HEK293T (cell line): ENCODE data around the gene ZNRD2.

Experiments
- CTCF ChIA-PET: fragments of 350-600 bp; formaldehyde crosslinking; extraction: SDS; loops from one replicate; lab custom pipeline; 2021; ENCODE audit warnings: antibody characterized with exemption, inconsistent platforms; lab: Yijun Ruan, JAX
- POLR2A ChIA-PET: fragments of 350-600 bp; formaldehyde crosslinking; extraction: SDS; loops from one replicate; lab custom pipeline; 2020; ENCODE audit warnings: antibody characterized with exemption, inconsistent platforms; lab: Yijun Ruan, JAX
- DNase-seq: peaks from one replicate; pipeline ENCODE4 v3.0.0; 2012; ENCODE audit warnings: mixed read lengths; ENCODE audit errors: extremely low spot score
- ARNT ChIP-seq: fragments of 450-650 bp; IDR thresholded peaks from 2 replicates; pipeline ENCODE4 v1.6.1; 2017; ENCODE audit warnings: mild to moderate bottlenecking
- BHLHE40 ChIP-seq: fragments of 450-650 bp; IDR thresholded peaks from 2 replicates; pipeline ENCODE4 v1.6.1; 2016; ENCODE audit warnings: mild to moderate bottlenecking, moderate library complexity, borderline replicate concordance
- CTBP1 ChIP-seq: fragments of 450-650 bp; IDR thresholded peaks from 2 replicates; pipeline ENCODE4 v1.6.1; 2016; ENCODE audit warnings: borderline replicate concordance
- ELF4 ChIP-seq: fragments of 450-650 bp; IDR thresholded peaks from 2 replicates; pipeline ENCODE4 v1.6.1; 2017; ENCODE audit warnings: antibody characterized with exemption
- FOXA1 ChIP-seq: fragments of 450-650 bp; IDR thresholded peaks from 2 replicates; pipeline ENCODE4 v1.6.1; 2016; ENCODE audit warnings: mild to moderate bottlenecking
- FOXK2 ChIP-seq: fragments of 450-650 bp; IDR thresholded peaks from 2 replicates; pipeline ENCODE4 v1.6.1; 2016; ENCODE audit warnings: mild to moderate bottlenecking
- FOXM1 ChIP-seq: fragments of 450-650 bp; IDR thresholded peaks from 2 replicates; pipeline ENCODE4 v1.6.1; 2017; ENCODE audit warnings: mild to moderate bottlenecking, borderline replicate concordance
- HDGF ChIP-seq: fragments of 450-650 bp; IDR thresholded peaks from 2 replicates; pipeline ENCODE4 v1.6.1; 2017; ENCODE audit warnings: antibody characterized with exemption, borderline replicate concordance
- L3MBTL2 ChIP-seq: fragments of 450-650 bp; conservative IDR thresholded peaks from 2 replicates; pipeline ENCODE4 v1.6.1; 2016; ENCODE audit warnings: mild to moderate bottlenecking
- LEF1 ChIP-seq: fragments of 450-650 bp; IDR thresholded peaks from 2 replicates; pipeline ENCODE4 v1.6.1; 2017; ENCODE audit warnings: mild to moderate bottlenecking, borderline replicate concordance
- NFRKB ChIP-seq: fragments of 450-650 bp; IDR thresholded peaks from 2 replicates; pipeline ENCODE4 v1.6.1; 2016; ENCODE audit warnings: mild to moderate bottlenecking, moderate library complexity
- SP1 ChIP-seq: fragments of 450-650 bp; IDR thresholded peaks from 2 replicates; pipeline ENCODE4 v1.6.1; 2017
- SUZ12 ChIP-seq: fragments of 450-650 bp; IDR thresholded peaks from 2 replicates; pipeline ENCODE4 v1.6.1; 2016; ENCODE audit warnings: mild to moderate bottlenecking
- TARDBP ChIP-seq: fragments of 450-650 bp; IDR thresholded peaks from 2 replicates; pipeline ENCODE4 v1.6.1; 2016
- ZNF384 ChIP-seq: fragments of 450-650 bp; IDR thresholded peaks from 2 replicates; pipeline ENCODE4 v1.6.1; 2016
- TF ChIP-seq, protein P1 (sequence below): fragments of 450-650 bp; IDR thresholded peaks from 2 replicates; pipeline ENCODE4 v1.6.1; 2016

The ZNRD2 gene

DNA sequence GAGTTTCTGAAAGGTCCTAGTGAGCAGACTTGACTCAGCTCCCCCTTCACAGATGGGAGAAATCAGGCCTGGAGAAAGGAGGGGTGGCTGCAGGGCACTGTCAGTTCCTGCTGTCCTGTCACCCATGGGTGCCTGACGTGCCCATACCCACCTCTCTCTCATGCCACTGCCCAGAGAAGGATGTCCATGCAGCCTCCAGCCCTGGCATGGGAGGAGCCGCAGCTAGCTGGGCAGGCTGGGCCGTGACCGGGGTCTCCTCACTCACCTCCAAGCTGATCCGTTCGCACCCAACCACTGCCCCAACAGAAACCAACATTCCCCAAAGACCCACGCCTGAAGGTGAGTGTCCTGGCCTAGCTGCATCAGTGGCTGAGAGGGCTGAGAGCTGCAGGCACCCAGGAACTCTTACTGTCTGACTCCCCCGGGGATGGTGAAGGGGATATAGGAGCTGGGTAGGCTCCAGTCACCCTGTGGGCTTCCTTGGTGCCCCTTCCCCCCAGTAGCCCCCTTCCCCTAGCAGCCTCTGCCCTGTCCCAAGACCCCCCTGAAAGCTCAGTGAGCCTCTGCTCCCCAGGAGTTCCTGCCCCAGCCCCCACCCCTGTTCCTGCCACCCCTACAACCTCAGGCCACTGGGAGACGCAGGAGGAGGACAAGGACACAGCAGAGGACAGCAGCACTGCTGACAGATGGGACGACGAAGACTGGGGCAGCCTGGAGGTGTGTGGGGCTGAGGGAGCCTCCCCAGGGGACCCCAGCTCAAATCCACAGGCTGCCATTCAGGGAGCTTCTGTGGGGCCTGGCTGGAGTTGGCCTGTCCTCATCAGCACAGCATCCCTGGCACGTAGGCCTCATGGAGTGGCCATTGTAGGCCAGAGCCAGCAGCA lies 33.6 kb upstream of the ZNRD2 start:
- no peak for DNase-seq
- POLR2A ChIA-PET: interaction anchor here (0.7 to 1.9 kb wide), 6 partner anchors 10 to 120 kb away, joined by 3 to 5 read pairs (median 4); partner anchors contain the start of gene SCYL1
- CTCF ChIA-PET: interaction anchor here (1.3 to 1.4 kb wide), 3 partner anchors 15 to 121 kb away, joined by 3 to 5 read pairs (median 4); partner anchors contain the start of gene ZNRD2
- no peak for TF ChIP-seq LEF1
- TF ChIP-seq, protein P1, sequence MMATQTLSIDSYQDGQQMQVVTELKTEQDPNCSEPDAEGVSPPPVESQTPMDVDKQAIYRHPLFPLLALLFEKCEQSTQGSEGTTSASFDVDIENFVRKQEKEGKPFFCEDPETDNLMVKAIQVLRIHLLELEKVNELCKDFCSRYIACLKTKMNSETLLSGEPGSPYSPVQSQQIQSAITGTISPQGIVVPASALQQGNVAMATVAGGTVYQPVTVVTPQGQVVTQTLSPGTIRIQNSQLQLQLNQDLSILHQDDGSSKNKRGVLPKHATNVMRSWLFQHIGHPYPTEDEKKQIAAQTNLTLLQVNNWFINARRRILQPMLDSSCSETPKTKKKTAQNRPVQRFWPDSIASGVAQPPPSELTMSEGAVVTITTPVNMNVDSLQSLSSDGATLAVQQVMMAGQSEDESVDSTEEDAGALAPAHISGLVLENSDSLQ: no peak
- TF ChIP-seq BHLHE40: no peak

DNA sequence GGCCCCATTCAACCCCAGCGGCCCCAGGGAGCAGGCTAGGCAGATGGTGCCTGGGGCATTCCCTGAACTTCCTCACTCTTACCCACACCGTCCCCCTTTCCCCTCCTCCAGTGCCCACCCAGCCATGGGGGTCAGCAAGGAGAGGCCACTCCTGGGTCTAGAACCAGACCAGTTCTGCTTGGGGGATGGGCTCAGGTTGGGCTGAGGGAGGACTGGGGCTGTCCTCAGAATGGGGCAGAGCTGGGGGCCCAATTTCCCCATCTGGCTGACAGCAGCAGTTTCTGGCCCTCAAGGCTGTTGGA lies 33.0 kb upstream of the ZNRD2 start:
- CTCF ChIA-PET: interaction anchor here (1.3 to 5.0 kb wide), 3 partner anchors 14 to 122 kb away, joined by 3 to 40 read pairs (median 5); partner anchors contain the start of gene KCNK7
- TF ChIP-seq FOXK2 (no peak), SUZ12 (no peak), ZNF384 (no peak), NFRKB (no peak), FOXM1 (no peak), CTBP1 (no peak)
- TF ChIP-seq, protein P1: no peak
- POLR2A ChIA-PET: interaction anchor here (0.7 to 1.9 kb wide), 4 partner anchors 10 to 40 kb away, joined by 3 to 5 read pairs (median 4); no protein-coding TSS in a partner anchor
- no peak for DNase-seq

DNA sequence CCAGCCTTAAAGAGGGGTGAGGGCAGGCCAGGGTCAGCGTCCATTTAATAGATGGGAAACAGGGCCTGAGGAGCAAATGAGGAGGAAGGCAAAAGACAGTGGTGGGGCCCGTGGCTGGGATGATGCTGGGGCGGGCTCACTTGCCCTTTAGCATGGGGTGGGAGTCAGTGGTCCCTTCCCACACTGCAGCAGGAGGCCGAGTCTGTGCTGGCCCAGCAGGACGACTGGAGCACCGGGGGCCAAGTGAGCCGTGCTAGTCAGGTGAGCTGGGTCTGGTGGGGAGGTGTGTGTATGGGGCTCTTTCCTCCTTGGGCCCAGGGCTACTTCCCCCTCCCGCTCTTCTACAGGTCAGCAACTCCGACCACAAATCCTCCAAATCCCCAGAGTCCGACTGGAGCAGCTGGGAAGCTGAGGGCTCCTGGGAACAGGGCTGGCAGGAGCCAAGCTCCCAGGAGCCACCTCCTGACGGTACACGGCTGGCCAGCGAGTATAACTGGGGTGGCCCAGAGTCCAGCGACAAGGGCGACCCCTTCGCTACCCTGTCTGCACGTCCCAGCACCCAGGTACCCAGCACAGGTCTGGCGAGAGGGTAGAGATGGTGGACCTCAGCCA lies 32.6 kb upstream of the ZNRD2 start:
- no peak for DNase-seq
- no peak for TF ChIP-seq NFRKB
- TF ChIP-seq SUZ12: no peak
- TF ChIP-seq FOXM1: no peak
- no peak for TF ChIP-seq HDGF
- no peak for TF ChIP-seq ZNF384
- no peak for TF ChIP-seq SP1
- no peak for TF ChIP-seq ARNT
- TF ChIP-seq TARDBP: no peak
- no peak for TF ChIP-seq BHLHE40
- no peak for TF ChIP-seq LEF1
- no peak for TF ChIP-seq L3MBTL2
- TF ChIP-seq FOXK2: no peak
- TF ChIP-seq, protein P1: no peak
- TF ChIP-seq ELF4: no peak
- CTCF ChIA-PET: interaction anchor here (1.4 to 5.0 kb wide), 2 partner anchors 14 to 57 kb away, joined by 5 to 40 read pairs; partner anchors contain the start of gene KCNK7
- POLR2A ChIA-PET: interaction anchor here (1.9 kb wide), 1 partner anchor 9 kb away, joined by 4 read pairs; no protein-coding TSS in a partner anchor

GRCh38 chr11:65538232-65538914 lies 31.9 kb upstream of the ZNRD2 start:
- POLR2A ChIA-PET: no interaction called here
- TF ChIP-seq ELF4 (no peak), NFRKB (no peak), CTBP1 (no peak), FOXK2 (no peak), FOXM1 (no peak), FOXA1 (no peak), ZNF384 (no peak)

DNA sequence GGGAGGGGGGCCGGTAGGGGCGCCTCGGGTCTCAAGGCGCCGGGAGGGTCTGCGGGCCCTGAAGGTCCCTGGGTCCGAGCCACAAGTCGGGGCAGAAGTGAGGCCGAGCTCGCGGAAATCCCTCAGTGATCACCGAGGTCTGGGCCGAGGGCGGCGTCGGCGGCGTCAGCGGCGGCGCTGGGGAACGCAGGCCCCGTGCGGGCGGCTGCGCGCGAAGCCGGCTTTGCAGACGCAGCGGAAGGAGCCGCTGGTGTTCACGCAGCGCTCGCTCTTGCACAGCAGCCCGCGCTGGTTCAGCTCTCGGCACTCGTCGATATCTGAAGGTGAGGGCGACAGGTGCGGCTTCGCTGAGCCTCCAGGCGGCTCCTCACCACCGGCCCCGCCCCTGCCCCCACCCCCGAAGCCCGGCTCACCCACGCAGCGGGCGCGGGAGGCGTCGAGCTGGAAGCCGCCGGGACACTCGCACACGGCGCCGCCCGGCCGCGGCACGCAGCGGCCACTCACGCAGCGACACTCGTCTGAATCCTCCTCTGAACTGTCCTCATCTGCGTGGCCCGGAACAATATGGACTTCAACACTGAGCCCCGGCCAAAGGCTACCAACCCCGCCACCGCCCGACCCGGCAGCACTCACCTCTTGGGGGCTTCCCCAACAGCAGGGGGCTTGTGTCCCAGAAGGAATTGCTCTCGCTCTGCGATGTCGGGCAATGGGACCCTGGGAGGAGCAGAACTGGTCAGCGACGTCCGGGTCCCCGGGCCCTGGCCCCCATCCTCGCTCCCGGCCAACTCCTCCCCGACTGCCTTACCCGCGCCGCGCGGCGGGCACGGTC lies 31.1 kb upstream of the ZNRD2 start:
- ChIA-PET POLR2A (interaction anchor here (1.3 kb wide), 1 partner anchor 14 kb away, joined by 8 read pairs; the partner anchor contains the start of gene SCYL1), CTCF (interaction anchor here (2.9 to 5.0 kb wide), 2 partner anchors 33 to 55 kb away, joined by 40 to 50 read pairs; partner anchors contain the start of genes FAM89B, KCNK7 and ZNRD2)
- no peak for TF ChIP-seq BHLHE40
- TF ChIP-seq HDGF: no peak
- no peak for TF ChIP-seq LEF1
- no peak for TF ChIP-seq SUZ12
- no peak for DNase-seq

More at GRCh38 chr11:65538232-65538914, 31.9 kb upstream of the ZNRD2 start:
- CTCF ChIA-PET: interaction anchor here (1.4 to 5.0 kb wide), 2 partner anchors 13 to 56 kb away, joined by 5 to 40 read pairs; partner anchors contain the start of gene KCNK7
- DNase-seq: no peak
